ENCODE data around the gene STRIT1. TPM values are rescaled to one million over a fixed set of nuclear protein-coding genes. Genes with fewer than 3 reads are reported as not detected.

Gene STRIT1
- total RNA-seq, 2 donors from 2014 or later = not detected

- no peaks in the 10 kb centered on the region for H3K27me3 Mint-ChIP-seq (ENCODE audit: insufficient read depth)
- WGBS, 2 experiments (ENCODE audit: insufficient coverage in 1 of 2, insufficient read length in 1 of 2) = 96 to 97% methylated on average over 4 to 6 of the region's 6 CpGs
- H3K4me1 ChIP-seq (ENCODE audit: control insufficient read depth, insufficient read depth, low read length) = peaks cover 5% of the 10 kb centered on the region
- no peak overlapping the region for H3K4me3 Mint-ChIP-seq
- no peak overlapping the region for H3K27ac ChIP-seq (ENCODE audit: low read depth, low read length)
- no peak for DNase-seq
- H3K36me3 Mint-ChIP-seq (ENCODE audit: low read depth) = no peaks in the 10 kb centered on the region
- H3K9me3 ChIP-seq (ENCODE audit: control insufficient read depth, low read length) = peaks cover 23% of the 10 kb centered on the region
- H3K27me3 ChIP-seq (ENCODE audit: control insufficient read depth, insufficient read depth, low read length, poor library complexity, severe bottlenecking) = no peaks in the 10 kb centered on the region
- H3K9me3 Mint-ChIP-seq = peaks cover 3% of the 10 kb centered on the region
- TF ChIP-seq, protein P1, sequence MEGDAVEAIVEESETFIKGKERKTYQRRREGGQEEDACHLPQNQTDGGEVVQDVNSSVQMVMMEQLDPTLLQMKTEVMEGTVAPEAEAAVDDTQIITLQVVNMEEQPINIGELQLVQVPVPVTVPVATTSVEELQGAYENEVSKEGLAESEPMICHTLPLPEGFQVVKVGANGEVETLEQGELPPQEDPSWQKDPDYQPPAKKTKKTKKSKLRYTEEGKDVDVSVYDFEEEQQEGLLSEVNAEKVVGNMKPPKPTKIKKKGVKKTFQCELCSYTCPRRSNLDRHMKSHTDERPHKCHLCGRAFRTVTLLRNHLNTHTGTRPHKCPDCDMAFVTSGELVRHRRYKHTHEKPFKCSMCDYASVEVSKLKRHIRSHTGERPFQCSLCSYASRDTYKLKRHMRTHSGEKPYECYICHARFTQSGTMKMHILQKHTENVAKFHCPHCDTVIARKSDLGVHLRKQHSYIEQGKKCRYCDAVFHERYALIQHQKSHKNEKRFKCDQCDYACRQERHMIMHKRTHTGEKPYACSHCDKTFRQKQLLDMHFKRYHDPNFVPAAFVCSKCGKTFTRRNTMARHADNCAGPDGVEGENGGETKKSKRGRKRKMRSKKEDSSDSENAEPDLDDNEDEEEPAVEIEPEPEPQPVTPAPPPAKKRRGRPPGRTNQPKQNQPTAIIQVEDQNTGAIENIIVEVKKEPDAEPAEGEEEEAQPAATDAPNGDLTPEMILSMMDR (conservative IDR thresholded peaks at IDR 0.05) = no peak
- peaks cover 15% of the 10 kb centered on the region for H3K4me1 Mint-ChIP-seq
- no peaks in the 10 kb centered on the region for H3K36me3 ChIP-seq (ENCODE audit: control insufficient read depth, insufficient read depth, low read length)
- H3K9ac ChIP-seq (ENCODE audit: extremely low read depth, low read length, poor library complexity, severe bottlenecking) = no peak overlapping the region
- no peak overlapping the region for H3K27ac Mint-ChIP-seq
- H3K4me3 ChIP-seq (ENCODE audit: low read length) = no peak overlapping the region
These were observed 36.1 kb upstream of the STRIT1 start for GRCh38 chr3:155329513-155330048.

- Mint-ChIP-seq H3K36me3 (ENCODE audit: low read depth) (no peaks in the 10 kb centered on the region), H3K9me3 (peaks cover 3% of the 10 kb centered on the region), H3K4me1 (peaks cover 18% of the 10 kb centered on the region), H3K27ac (peak overlapping the region; percentile 80), H3K27me3 (ENCODE audit: insufficient read depth) (no peaks in the 10 kb centered on the region), H3K4me3 (no peak overlapping the region)
- H3K9me3 ChIP-seq (ENCODE audit: control insufficient read depth, low read length) = peaks cover 18% of the 10 kb centered on the region
- TF ChIP-seq, protein P1 (conservative IDR thresholded peaks at IDR 0.05) = peak; percentile 26
- 57 to 62% methylated on average over 1 to 2 of the region's 2 CpGs for WGBS, 2 experiments (ENCODE audit: insufficient coverage in 1 of 2, insufficient read length in 1 of 2)
- no peak overlapping the region for H3K27ac ChIP-seq (ENCODE audit: low read depth, low read length)
- no peak for DNase-seq
- peaks cover 5% of the 10 kb centered on the region for H3K4me1 ChIP-seq (ENCODE audit: control insufficient read depth, insufficient read depth, low read length)
- no peaks in the 10 kb centered on the region for H3K27me3 ChIP-seq (ENCODE audit: control insufficient read depth, insufficient read depth, low read length, poor library complexity, severe bottlenecking)
- peak overlapping the region; percentile 14 for H3K9ac ChIP-seq (ENCODE audit: extremely low read depth, low read length, poor library complexity, severe bottlenecking)
- H3K36me3 ChIP-seq (ENCODE audit: control insufficient read depth, insufficient read depth, low read length) = no peaks in the 10 kb centered on the region
- no peak overlapping the region for H3K4me3 ChIP-seq (ENCODE audit: low read length)
These were observed 34.4 kb upstream of the STRIT1 start for GRCh38 chr3:155327871-155328270.

- Histone ChIP-seq H3K36me3 (ENCODE audit: control insufficient read depth, insufficient read depth, low read length) (no peaks in the 10 kb centered on the region), H3K9me3 (ENCODE audit: control insufficient read depth, low read length) (peaks cover 14% of the 10 kb centered on the region), H3K27me3 (ENCODE audit: control insufficient read depth, insufficient read depth, low read length, poor library complexity, severe bottlenecking) (no peaks in the 10 kb centered on the region), H3K9ac (ENCODE audit: extremely low read depth, low read length, poor library complexity, severe bottlenecking) (peak overlapping the region; percentile 14), H3K4me1 (ENCODE audit: control insufficient read depth, insufficient read depth, low read length) (peaks cover 5% of the 10 kb centered on the region), H3K4me3 (ENCODE audit: low read length) (peak overlapping the region; percentile 65), H3K27ac (ENCODE audit: low read depth, low read length) (no peak overlapping the region)
- H3K9me3 Mint-ChIP-seq = peaks cover 2% of the 10 kb centered on the region
- no peak for DNase-seq
- peak overlapping the region; percentile 80 for H3K27ac Mint-ChIP-seq
- H3K4me1 Mint-ChIP-seq = peaks cover 18% of the 10 kb centered on the region
- TF ChIP-seq, protein P1 (conservative IDR thresholded peaks at IDR 0.05) = no peak
- no peak overlapping the region for H3K4me3 Mint-ChIP-seq
- no CpG with 5 or more reads among the region's 1 CpG for WGBS, 2 experiments (ENCODE audit: insufficient coverage in 1 of 2, insufficient read length in 1 of 2)
- H3K27me3 Mint-ChIP-seq (ENCODE audit: insufficient read depth) = no peaks in the 10 kb centered on the region
- H3K36me3 Mint-ChIP-seq (ENCODE audit: low read depth) = no peaks in the 10 kb centered on the region
These were observed 33.9 kb upstream of the STRIT1 start for GRCh38 chr3:155327430-155327829.

Data from endodermal cell (in vitro differentiated cells).